Neuronal stem cell (in vitro differentiated cells): ENCODE measurements around the gene ENPP1.

ENCODE experiments used
- DNase-seq: peaks from one replicate; pipeline ENCODE4 v3.0.0-alpha.2; 2013; ENCODE audit warnings: low spot score
- H2AFZ ChIP-seq: one replicate; pipeline ENCODE4 v1.6.1; 2013; ENCODE audit warnings: mild to moderate bottlenecking, low read length, inconsistent platforms
- H2AK5ac ChIP-seq: 2 replicates; pipeline ENCODE4 v1.6.1; 2013; ENCODE audit warnings: low read depth, mild to moderate bottlenecking, inconsistent platforms, low read length, moderate library complexity, mixed read lengths
- H2BK120ac ChIP-seq: 2 replicates; pipeline ENCODE4 v1.6.1; 2013; ENCODE audit warnings: low read depth, mild to moderate bottlenecking, inconsistent platforms, low read length, moderate library complexity, mixed read lengths
- H2BK12ac ChIP-seq: one replicate; pipeline ENCODE4 v1.6.1; 2013; ENCODE audit warnings: low read length, inconsistent platforms
- H2BK15ac ChIP-seq: 2 replicates; pipeline ENCODE4 v1.6.1; 2013; ENCODE audit warnings: mild to moderate bottlenecking, low read length, inconsistent platforms, mixed read lengths
- H2BK5ac ChIP-seq: one replicate; pipeline ENCODE4 v1.6.1; 2013; ENCODE audit warnings: inconsistent platforms, mild to moderate bottlenecking, low read length, moderate library complexity
- H3K14ac ChIP-seq: one replicate; pipeline ENCODE4 v1.6.1; 2013; ENCODE audit warnings: low read length, inconsistent platforms
- H3K18ac ChIP-seq: 2 replicates; pipeline ENCODE4 v1.6.1; 2013; ENCODE audit warnings: low read length, inconsistent platforms
- H3K23ac ChIP-seq: 2 replicates; pipeline ENCODE4 v1.6.1; 2013; ENCODE audit warnings: low read depth, mild to moderate bottlenecking, mixed read lengths, low read length, inconsistent platforms; ENCODE audit not compliant: poor library complexity
- H3K27ac ChIP-seq: replicated peaks from 3 replicates; pipeline ENCODE4 v1.5.1; 2013; ENCODE audit warnings: low read length, inconsistent platforms
- H3K27me3 ChIP-seq, 3 experiments: 2 replicates each; pipeline ENCODE4 v1.6.1; 2013; ENCODE audit warnings: low read length in 3 of 3, mild to moderate bottlenecking in 2 of 3, inconsistent platforms in 1 of 3, low read depth in 1 of 3, mixed read lengths in 1 of 3, moderate library complexity in 1 of 3; ENCODE audit not compliant: control insufficient read depth in 3 of 3, insufficient read depth in 3 of 3
- H3K36me3 ChIP-seq, 2 donors: replicated peaks in 1 of 2; 2 replicates each; pipeline ENCODE4 v1.6.1; 2013; ENCODE audit warnings: low read length in 2 of 2; ENCODE audit not compliant: control insufficient read depth in 2 of 2, insufficient read depth in 2 of 2
- H3K4ac ChIP-seq: 2 replicates; pipeline ENCODE4 v1.6.1; 2013; ENCODE audit warnings: inconsistent platforms, mild to moderate bottlenecking, low read length, moderate library complexity
- H3K4me1 ChIP-seq, 2 donors: 1 replicate in 1 of 2; 2 replicates in 1 of 2; pipeline ENCODE4 v1.6.1; 2013; ENCODE audit warnings: low read length in 2 of 2, low read depth in 1 of 2; ENCODE audit not compliant: control insufficient read depth in 2 of 2, insufficient read depth in 1 of 2
- H3K4me2 ChIP-seq: one replicate; pipeline ENCODE4 v1.6.1; 2013; ENCODE audit warnings: mild to moderate bottlenecking, low read length, inconsistent platforms; ENCODE audit not compliant: insufficient read depth, poor library complexity, severe bottlenecking
- H3K4me3 ChIP-seq, 2 donors: 2 replicates each; pipeline ENCODE4 v1.5.1; 2013; ENCODE audit warnings: low read length in 2 of 2, mild to moderate bottlenecking in 2 of 2, inconsistent platforms in 1 of 2, moderate library complexity in 1 of 2
- H3K79me1 ChIP-seq: one replicate; pipeline ENCODE4 v1.6.1; 2013; ENCODE audit warnings: low read depth, mild to moderate bottlenecking, inconsistent platforms, low read length, moderate library complexity
- H3K9ac ChIP-seq: one replicate; pipeline ENCODE4 v1.6.1; 2013; ENCODE audit warnings: mild to moderate bottlenecking, low read depth, low read length, inconsistent platforms; ENCODE audit not compliant: poor library complexity
- H3K9me3 ChIP-seq, 2 donors: replicated peaks in 1 of 2; 2 replicates each; pipeline versions ENCODE3 to v1.6.1; 2013; ENCODE audit warnings: low read length in 2 of 2, mild to moderate bottlenecking in 2 of 2, inconsistent platforms in 1 of 2, low read depth in 1 of 2, mixed read lengths in 1 of 2, moderate library complexity in 1 of 2; ENCODE audit not compliant: control insufficient read depth in 2 of 2, insufficient read depth in 1 of 2
- H4K8ac ChIP-seq: one replicate; pipeline ENCODE4 v1.6.1; 2013; ENCODE audit warnings: low read depth, mild to moderate bottlenecking, inconsistent platforms, low read length, moderate library complexity
- H4K91ac ChIP-seq: one replicate; pipeline ENCODE4 v1.6.1; 2013; ENCODE audit warnings: low read length, low read depth, mild to moderate bottlenecking, inconsistent platforms; ENCODE audit not compliant: poor library complexity
- WGBS, 2 donors: extraction: QIAGEN DNeasy Blood & Tissue Kit; methylation state at CpG; one replicate each; pipeline ENCODE4 v1.1.7; 2013; ENCODE audit warnings: missing lambda C conversion rate in 2 of 2, mixed read lengths in 1 of 2; ENCODE audit not compliant: insufficient read length in 2 of 2, insufficient replicate concordance in 1 of 2; ENCODE audit errors: extremely low coverage in 2 of 2; 5-methylcytosine and 5-hydroxymethylcytosine counted together

Gene ENPP1

DNA sequence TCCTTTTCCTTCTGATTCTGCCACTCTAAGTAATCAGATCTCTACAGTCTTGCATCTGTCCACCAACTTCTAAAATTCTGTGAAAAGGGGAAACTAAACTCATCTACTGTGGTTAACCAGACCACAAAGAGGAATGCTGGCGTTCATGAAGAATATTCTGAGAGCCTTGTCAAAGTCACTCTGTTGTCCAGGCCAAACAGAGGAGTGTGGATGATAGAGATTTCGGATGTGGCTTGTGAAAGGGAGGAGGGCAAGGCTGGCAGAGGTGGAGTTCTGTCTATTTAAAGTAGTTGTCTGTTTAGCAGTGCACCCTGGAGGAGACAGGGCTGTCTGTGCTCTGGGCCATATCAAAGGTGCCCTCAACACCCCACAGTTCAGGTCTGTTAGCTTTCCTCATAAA lies 109.5 kb downstream of the ENPP1 start:
- Histone ChIP-seq H3K27ac (no peak overlapping the region), H3K4ac (no peak overlapping the region), H3K4me1 (no peaks in the 10 kb centered on the region), H3K18ac (no peak overlapping the region), H2BK5ac (no peak overlapping the region), H3K14ac (no peak overlapping the region), H2BK120ac (no peak overlapping the region), H4K8ac (no peak overlapping the region), H2BK15ac (no peak overlapping the region), H2AK5ac (no peak overlapping the region), H3K36me3 (no peaks in the 10 kb centered on the region), H3K23ac (no peak overlapping the region), H4K91ac (no peak overlapping the region), H2BK12ac (no peak overlapping the region), H3K9ac (no peak overlapping the region), H3K9me3 (peaks cover 0 to 2% of the 10 kb centered on the region in 2 donors), H3K4me3 (no peak overlapping the region), H2AFZ (peak overlapping the region; percentile 41), H3K4me2 (no peak overlapping the region), H3K79me1 (no peaks in the 10 kb centered on the region), H3K27me3 (peaks cover 0 to 4% (median 0%) of the 10 kb centered on the region in 3 experiments)
- no CpG with 5 or more reads among the region's 2 CpGs for WGBS, 2 donors
- DNase-seq, result no peak

DNA sequence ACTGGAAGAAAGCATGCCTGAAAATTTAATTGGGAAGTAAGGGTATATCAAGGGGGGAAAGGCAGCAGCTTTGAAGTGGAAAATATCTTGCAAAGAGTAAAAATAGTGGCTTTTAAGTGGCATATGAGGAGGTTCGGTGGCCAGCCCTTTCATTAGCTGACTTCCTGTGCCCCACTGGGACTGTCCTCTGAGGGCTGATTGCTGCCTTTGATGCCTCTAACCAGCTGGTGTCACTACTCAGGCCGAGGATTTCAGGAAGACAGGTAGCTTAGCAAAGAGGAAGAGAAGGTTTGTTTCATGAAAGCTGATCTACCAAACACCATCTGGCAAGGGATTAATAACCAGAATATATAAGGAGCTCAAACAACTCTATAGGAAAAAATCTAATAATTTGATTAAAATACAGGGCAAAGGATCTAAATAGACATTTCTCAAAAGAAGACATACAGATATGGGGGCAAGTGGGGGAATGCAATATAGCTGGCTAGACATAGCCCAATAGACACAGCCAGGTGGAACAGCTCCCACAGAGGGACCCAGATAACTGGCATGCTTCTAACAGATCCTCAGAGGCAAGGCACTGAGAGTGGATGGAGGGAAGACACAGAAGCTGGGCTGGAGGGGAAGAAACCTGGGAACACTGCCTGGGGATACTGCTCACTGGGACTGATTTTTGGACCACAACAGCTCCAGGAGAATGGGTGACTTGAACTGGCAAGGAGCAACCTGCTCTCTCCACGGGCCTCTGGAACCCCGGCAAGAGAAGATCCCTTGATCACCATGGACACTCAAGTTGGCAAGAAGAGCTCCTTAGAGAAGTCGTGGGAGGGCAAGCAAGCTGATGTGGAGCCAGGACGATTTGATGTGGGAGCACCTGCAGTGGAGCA lies 110.2 kb downstream of the ENPP1 start:
- no peaks in the 10 kb centered on the region for H3K36me3 ChIP-seq
- H3K27me3 ChIP-seq, result peaks cover 0 to 4% (median 0%) of the 10 kb centered on the region in 3 experiments
- no peak overlapping the region for H3K27ac ChIP-seq
- no peak overlapping the region for H3K14ac ChIP-seq
- H2BK15ac ChIP-seq, result no peak overlapping the region
- H2AK5ac ChIP-seq, result no peak overlapping the region
- no peak overlapping the region for H2BK5ac ChIP-seq
- H3K9ac ChIP-seq, result no peak overlapping the region
- no peak overlapping the region for H4K8ac ChIP-seq
- no peak overlapping the region for H2BK120ac ChIP-seq
- H2AFZ ChIP-seq, result peak overlapping the region; percentile 41
- H3K79me1 ChIP-seq, result no peaks in the 10 kb centered on the region
- H3K18ac ChIP-seq, result no peak overlapping the region
- no peak overlapping the region for H2BK12ac ChIP-seq
- DNase-seq, result no peak
- H3K23ac ChIP-seq, result no peak overlapping the region
- H3K4ac ChIP-seq, result no peak overlapping the region
- no peaks in the 10 kb centered on the region for H3K4me1 ChIP-seq
- no CpG with 5 or more reads among the region's 6 CpGs for WGBS, 2 donors
- H3K4me3 ChIP-seq, result no peak overlapping the region
- peaks cover 0 to 2% of the 10 kb centered on the region in 2 donors for H3K9me3 ChIP-seq
- H4K91ac ChIP-seq, result no peak overlapping the region
- H3K4me2 ChIP-seq, result no peak overlapping the region

DNA sequence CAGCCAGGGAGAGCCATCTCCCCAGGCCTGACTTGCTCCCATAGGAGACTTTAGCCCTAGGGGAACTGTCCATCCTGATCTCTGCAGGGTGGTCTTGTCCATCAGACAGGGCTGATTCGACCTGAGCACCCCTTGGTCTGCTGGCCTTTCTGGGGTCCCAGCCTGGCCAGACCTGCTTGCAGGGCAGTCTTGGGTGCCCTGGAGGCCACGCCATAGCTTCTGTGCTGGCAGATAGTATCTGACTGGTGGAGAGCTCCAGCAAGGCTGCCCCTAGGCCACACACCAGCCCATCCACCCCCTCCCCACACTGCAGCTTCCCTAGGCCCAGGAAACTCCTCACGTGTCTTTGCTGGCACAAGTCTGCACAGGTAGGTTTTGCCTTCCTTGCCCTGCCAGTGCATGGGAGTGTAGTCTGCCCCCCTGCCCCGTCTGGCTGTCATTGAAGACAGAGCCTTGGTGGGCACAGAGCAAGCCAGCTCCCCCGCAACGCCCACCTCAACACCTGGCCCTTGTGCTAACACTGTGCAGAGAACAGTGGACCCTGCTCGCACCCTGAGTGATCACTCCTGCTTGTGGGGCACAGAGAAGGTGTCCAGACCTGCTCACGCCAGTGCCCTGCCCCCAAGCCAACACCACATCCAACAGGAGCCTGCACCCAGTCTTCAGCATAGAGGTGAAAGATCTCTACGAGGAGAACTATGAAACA lies 111.0 kb downstream of the ENPP1 start:
- H2AFZ ChIP-seq, result no peak overlapping the region
- H3K18ac ChIP-seq, result no peak overlapping the region
- H3K27ac ChIP-seq, result no peak overlapping the region
- H3K79me1 ChIP-seq, result no peaks in the 10 kb centered on the region
- no peak overlapping the region for H4K91ac ChIP-seq
- H3K4me1 ChIP-seq, result no peaks in the 10 kb centered on the region
- H3K14ac ChIP-seq, result peak overlapping the region; percentile 43
- no peak overlapping the region for H2BK15ac ChIP-seq
- peak overlapping the region; percentile 47 for H3K9ac ChIP-seq
- H3K36me3 ChIP-seq, result no peaks in the 10 kb centered on the region
- no peak overlapping the region for H2BK12ac ChIP-seq
- WGBS, 2 donors, result no CpG with 5 or more reads among the region's 9 CpGs
- H3K4ac ChIP-seq, result no peak overlapping the region
- DNase-seq, result no peak
- H2BK5ac ChIP-seq, result no peak overlapping the region
- peaks cover 1 to 2% of the 10 kb centered on the region in 2 donors for H3K9me3 ChIP-seq
- no peak overlapping the region for H3K4me2 ChIP-seq
- no peak overlapping the region for H3K23ac ChIP-seq
- H3K4me3 ChIP-seq, result no peak overlapping the region
- H2BK120ac ChIP-seq, result no peak overlapping the region
- peaks cover 0 to 4% (median 0%) of the 10 kb centered on the region in 3 experiments for H3K27me3 ChIP-seq
- peak overlapping the region; percentile 82 for H2AK5ac ChIP-seq
- no peak overlapping the region for H4K8ac ChIP-seq

DNA sequence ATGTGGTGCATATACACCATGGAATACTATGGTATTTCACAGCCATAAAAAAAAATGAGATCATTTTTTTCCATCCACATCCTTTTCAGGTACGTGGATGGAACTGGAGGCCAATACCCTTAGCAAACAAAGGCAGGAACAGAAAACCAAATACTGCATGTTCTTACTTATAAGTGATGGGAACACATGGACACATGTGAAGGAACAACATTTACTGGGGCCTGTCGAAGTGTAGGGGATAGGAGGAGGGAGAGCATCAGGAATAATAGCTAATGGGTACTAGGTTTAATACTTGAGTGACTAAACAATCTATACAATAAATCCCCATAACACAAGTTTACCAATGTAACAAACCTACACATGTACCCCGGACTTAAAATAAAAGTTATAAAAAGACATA lies 112.8 kb downstream of the ENPP1 start:
- Histone ChIP-seq H4K91ac (no peak overlapping the region), H3K27me3 (peaks cover 0 to 4% (median 0%) of the 10 kb centered on the region in 3 experiments), H3K79me1 (no peaks in the 10 kb centered on the region), H2BK12ac (no peak overlapping the region), H3K4me2 (no peak overlapping the region), H3K9me3 (peaks cover 2 to 4% of the 10 kb centered on the region in 2 donors), H3K18ac (no peak overlapping the region), H3K4me1 (no peaks in the 10 kb centered on the region), H3K4me3 (no peak overlapping the region), H3K36me3 (no peaks in the 10 kb centered on the region), H2BK15ac (no peak overlapping the region), H3K14ac (no peak overlapping the region), H3K9ac (no peak overlapping the region), H3K27ac (no peak overlapping the region), H3K4ac (no peak overlapping the region), H4K8ac (no peak overlapping the region), H2BK120ac (no peak overlapping the region), H3K23ac (no peak overlapping the region), H2AK5ac (no peak overlapping the region), H2AFZ (no peak overlapping the region), H2BK5ac (no peak overlapping the region)
- no CpG with 5 or more reads among the region's 3 CpGs for WGBS, 2 donors
- DNase-seq, result no peak
